ENCODE data around the gene C14orf93.

Gene C14orf93

DNA sequence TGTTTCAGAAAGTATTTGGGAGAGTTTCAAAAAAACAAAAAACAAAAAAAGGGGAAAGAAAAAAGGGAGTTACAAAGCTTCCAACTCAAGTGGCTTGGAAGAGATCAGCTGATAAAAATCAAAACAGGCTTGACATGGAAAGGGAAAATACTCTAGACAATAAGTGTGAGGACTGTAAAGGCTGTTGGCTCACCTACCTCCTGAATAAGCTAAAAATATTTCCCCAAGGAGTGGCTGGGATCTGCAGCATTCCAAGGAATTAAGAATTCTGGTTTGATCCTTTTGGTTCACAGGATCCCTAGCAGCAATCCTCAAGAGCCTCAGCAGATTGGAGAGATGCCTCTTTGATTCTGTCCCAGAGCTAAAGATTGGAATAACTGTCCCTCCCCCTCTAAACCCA, 16.4 kb downstream of the C14orf93 start:
- DNase-seq = no peak

DNA sequence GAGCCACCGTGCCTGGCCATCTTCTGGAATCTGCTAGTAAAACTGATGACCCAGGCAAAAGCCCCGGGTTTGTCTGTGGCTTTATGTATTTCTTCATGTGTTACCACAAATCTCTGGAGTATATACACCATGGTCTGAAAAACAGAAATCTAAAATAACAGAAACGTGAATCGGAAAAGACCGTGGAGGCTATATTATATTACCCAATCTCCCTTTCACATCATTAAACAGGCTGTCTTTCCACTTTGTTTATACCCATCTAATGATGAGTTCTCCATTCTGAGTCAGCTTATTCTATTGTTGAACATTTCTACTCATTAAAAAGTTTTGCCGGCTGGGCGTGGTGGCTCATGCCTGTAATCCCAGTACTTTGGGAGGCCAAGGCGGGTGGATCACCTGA, 18.1 kb downstream of the C14orf93 start:
- no peak for DNase-seq

DNA sequence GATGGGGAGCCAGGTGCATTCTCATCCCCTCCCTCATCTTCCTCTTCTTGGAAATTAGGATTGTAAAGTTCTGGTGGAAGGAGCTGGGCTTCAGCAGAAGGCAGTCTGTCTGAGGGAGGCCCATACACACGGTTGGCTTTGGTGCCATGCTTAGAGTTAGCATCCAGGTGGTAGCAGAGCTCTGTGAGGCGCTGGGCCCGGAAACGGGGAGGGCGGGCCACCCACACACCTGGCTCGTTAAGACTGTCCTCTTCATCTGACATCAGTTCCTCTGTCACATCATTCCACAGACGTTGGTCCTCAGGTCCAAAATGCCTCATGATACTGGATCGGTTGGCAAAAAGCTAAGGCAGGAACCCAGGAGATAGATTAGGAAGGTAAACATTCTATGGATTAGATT, 22.7 kb downstream of the C14orf93 start:
- no peak for DNase-seq

- peak; percentile 81 for DNase-seq
Observed at GRCh38 chr14:22986508-22987054, 23.4 kb downstream of the C14orf93 start.

DNA sequence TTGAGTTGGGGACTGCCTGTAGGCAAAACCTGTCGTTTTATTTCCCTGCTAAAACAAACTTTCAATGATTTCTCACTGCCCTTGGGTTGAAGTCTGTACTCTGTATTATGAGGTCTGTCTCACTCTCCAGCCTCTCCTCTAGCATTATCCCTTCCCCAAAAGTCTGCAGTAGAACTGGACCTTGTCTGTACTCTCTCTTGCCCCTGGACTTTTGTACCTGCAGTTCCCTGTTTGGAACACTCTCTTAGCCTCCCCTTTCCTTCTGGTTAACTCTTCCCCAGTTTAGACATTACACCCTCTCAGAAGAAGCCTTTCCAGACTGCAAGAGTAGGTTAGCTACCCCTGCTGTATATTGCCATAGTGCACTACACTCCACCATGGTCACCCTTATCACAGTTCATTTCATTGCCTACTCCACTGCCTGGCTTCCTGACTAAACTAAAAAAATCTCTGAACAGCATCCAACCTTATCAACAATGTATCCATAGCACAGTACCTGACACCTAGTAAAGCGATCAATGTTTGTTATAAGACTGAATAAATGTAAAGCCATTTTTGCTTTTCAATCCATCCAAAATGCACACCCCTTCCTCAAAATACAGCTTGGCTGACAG, 23.9 kb downstream of the C14orf93 start:
- DNase-seq = no peak

- DNase-seq = no peak
Observed at GRCh38 chr14:22984959-22985658, 24.8 kb downstream of the C14orf93 start.

DNA sequence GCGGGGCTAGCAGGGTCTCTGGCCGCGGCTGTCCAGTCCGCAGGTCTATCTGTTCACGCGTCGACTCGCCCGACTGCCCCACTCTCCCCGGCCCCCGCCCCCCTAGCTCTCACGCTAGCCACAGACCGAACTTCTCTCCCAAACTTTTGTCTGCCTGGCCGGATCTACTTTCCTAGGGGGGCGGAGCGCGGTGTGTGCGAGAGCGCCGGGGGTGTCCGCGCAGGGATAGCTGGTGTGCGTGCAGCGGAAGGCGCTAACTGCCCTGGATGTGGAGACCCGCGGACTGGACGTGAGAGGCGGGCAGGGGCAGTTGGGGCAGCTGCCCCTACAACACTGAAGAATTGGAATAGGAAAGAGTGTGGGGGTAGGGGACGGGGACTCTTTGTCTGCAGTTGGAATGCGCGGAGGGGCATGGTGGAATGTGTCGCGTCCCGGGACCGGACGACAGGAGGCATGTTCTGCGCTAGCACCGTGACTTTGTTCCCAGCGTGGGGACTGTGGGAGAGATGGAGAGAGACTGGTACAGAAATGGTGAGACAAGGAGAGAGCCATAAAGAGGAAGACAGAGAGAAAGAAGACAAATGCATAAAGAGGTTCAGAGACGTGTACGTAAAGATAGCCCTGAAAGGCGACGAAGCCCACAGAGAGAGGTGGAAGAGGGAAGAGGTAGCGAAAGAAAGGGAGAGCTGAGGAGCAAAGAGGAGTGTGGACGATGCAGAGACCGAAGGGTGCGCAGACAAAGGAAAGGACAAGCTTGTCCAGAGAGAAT, 27.3 kb downstream of the C14orf93 start, which contains the start of gene AJUBA:
TSS of gene AJUBA (minus strand) at position 75 of the 769 bp plus-strand sequence. CDS start 285 bp downstream, outside the sequence.
- DNase-seq = peak; percentile 97

DNA sequence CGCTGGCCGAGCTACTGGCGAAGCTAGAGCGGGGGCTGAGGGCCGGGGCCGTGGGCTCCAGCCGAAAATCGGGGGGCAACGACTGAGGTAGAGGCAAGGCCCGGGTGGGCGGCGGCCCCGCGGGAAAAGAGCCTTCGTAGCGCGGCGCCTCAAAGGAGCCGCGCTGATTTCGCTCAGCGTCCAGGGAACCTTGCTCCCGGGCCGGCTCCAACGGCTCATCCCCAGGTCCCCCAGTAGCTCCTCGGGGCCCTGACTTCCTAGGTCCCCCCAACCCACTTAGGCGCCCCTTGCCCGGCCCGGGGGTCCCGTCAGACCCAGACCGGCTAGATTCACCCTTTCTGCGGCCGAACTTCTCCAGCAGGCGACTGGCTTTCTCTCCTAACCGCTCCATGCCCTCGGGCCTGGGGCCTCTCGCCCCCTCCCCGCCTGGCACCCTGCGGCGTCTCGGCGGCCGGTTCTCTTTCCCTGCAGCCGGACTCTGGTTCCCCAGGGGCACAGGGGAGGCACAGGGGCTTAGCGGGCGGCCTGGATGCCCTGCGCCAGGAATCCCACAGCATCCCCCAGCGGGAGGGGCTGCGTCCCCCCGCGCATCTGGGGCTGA, 28.0 kb downstream of the C14orf93 start:
- no peak for DNase-seq

GRCh38 chr14:22981090-22981875, 28.7 kb downstream of the C14orf93 start:
- DNase-seq = peak; percentile 25

- DNase-seq = peak; percentile 88
Observed at GRCh38 chr14:22980672-22981089, 29.3 kb downstream of the C14orf93 start.

- peak; percentile 59 for DNase-seq
Observed at GRCh38 chr14:22979748-22980392, 30.1 kb downstream of the C14orf93 start.

DNA sequence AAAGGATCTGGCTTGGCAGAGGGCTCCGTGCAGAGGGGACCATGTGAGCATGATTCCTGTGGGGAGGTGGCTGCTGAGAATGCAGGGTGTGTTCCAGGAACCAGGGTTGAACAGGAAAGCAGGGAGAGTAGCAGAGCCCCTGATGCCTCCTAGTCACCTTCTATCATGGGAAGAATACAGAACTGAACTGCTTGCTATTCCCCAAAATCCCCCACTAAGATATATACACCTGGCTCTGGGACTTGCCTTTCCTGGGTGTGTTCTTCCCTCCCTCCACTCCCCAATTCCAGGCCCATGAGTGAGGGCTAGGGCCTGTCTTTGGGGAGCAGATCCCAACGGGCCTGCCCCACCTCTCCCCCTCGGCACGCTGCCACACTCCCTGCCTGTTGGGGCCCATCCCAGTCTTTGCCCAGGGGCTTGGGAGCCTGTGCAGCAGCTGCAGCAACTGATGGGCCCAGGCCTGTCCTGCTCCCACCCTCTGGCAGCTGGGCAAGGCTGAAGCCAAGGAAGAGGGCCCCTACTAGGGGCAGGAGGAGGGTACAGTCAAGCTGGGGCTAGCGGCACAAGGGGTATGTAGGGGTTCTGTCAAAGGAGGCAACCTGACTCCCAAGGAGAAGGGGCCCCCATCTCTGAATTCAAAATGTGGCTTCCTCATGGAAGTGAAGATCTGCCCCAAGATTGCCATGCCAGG, 30.8 kb downstream of the C14orf93 start:
- peak; percentile 36 for DNase-seq

DNA sequence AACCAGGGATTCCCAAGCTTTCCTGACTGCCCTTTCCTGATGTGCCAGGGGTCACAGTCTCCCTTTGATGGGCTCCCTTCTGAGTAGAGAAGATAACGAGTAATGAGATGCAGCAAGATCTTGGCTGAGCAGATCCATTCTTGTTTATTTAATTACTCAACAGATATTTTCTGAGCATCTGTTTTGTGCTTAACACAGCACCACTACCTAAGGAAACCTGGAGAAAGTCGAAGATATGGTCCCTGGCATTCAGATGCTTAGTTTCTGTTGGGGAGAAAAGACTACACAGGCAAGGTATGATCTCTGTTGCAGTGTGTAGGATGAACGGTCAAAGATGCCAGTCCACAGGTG, 31.5 kb downstream of the C14orf93 start:
- DNase-seq = peak; percentile 31

DNA sequence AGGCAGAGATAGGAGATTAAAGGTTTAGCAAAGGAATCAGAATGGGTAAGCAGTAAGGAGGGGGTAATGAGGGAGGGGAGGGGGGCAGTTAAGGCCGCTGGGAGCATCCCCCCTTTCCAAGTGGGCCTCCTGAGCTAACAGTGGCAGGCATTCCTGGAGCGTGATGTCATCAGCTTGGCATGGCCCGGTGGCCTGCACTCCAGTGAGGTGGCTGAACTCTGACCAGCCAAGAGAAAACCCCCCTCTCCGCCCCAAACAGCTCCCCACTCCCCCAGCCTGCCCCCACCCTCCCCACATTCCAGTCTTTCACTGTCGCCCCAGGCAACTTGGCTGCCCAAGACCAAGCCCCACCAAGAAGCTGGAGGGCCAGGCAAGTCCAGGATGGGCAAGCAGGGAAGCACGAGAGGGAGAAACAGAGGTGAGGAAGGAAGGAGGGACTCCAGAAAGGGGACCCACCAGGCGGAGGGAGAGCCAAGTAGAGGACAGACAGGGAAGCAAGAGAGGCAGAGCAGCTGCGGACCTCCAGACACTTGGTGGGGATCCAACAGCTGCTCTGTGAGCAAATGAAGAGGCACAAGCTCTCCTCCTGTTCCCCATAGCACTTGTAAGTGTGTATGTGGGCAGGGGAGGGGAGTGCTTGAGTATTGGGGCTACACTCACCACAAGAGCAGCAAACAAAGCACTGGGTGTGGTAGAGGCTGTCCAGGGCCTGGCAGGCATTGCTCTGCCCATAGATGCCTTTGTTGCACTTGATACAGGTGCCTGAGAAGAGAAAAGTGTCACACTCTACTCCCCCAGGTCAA, 32.1 kb downstream of the C14orf93 start:
- DNase-seq = peak; percentile 97

DNA sequence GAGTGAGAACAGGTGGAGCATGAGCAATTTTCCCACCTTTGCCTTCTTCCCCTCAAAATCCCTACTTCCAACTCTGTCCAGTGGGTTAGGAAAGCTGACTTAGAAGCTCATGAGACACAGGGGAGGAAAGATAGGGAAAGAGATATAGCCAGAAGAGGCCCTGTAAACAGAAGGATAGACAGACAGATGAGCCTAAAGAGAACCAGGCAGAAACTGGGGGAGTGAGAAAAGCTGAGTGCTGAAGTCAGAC, 32.6 kb downstream of the C14orf93 start:
- DNase-seq = no peak

GRCh38 chr14:22976620-22977433, 33.1 kb downstream of the C14orf93 start:
- peak; percentile 80 for DNase-seq

GRCh38 chr14:22974530-22975313, 35.2 kb downstream of the C14orf93 start:
- DNase-seq = peak; percentile 90

DNA sequence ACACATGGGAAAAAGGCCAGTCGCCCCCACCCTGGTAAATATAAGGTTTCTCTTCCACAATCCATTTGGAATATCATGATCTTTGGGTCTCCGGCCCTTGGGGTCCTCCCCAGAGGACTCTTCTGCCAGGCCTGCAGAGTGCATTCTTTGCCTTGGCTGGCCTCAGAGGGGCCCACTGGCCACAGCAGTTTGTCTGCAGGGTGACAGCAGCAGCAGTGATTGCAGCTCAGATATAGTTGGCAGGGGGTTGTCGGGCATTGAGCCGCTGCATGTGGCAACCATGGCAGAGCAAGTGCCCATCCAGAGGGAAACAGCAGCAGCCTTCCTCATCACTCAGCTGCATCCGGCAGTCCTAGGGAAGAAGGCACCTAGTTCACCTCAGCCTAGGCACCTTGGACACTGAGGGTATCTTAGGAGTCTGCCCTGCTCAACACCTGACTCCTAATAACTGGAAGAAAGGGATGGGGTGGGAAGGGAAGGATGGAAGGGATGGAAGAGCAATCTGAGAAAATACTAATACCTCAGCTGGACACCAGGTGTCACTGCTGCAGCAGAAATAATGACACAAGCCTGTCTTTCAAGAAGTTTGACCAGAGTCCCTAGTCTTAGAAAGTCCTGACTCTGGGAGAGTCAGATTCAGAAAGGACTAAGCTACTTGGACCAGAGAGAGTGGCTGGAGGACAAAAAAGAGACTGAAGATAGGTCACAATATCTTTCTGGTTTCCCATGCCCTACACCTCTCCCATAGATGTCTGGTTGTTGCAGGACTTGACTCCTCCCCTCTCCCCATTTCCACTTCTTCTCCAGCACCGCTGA, 36.5 kb downstream of the C14orf93 start:
- peak; percentile 79 for DNase-seq

Measured in EL (cell line).